K562 (cell line): ENCODE results near the gene CD248. TPM values are rescaled to one million over a fixed set of nuclear protein-coding genes. Genes with fewer than 3 reads are reported as not detected.

ENCODE experiments used
- ADNP ChIP-seq: fragments of 200-800 bp; sonication (Bioruptor generic); IDR thresholded peaks from 2 replicates; pipeline ENCODE4 v1.6.1; 2016; ENCODE audit warnings: missing genetic modification characterization, missing compliant biosample characterization
- CHD2 ChIP-seq: IDR thresholded peaks from 2 replicates; pipeline ENCODE4 v1.6.1; 2011; ENCODE audit warnings: low read depth, low read length
- CREB1 ChIP-seq, 2 experiments: sonication (generic) in 1 of 2; formaldehyde crosslinking in 1 of 2; IDR thresholded peaks; 2 replicates each; pipeline versions ENCODE4 v1.6.1 to v1.8.0; 2012 to 2022; ENCODE audit warnings: inconsistent platforms in 1 of 2, mild to moderate bottlenecking in 1 of 2, missing genetic modification reagents in 1 of 2, moderate library complexity in 1 of 2
- DACH1 ChIP-seq: fragments of 450-650 bp; IDR thresholded peaks from 2 replicates; pipeline ENCODE4 v1.6.1; 2018; ENCODE audit not compliant: partially characterized antibody
- E2F3 ChIP-seq: fragments of 250-450 bp; sonication (Bioruptor Pico); IDR thresholded peaks from 2 replicates; pipeline ENCODE4 v1.4.0; 2020; ENCODE audit warnings: mild to moderate bottlenecking
- EHMT2 ChIP-seq: fragments of 450-650 bp; IDR thresholded peaks from 2 replicates; pipeline ENCODE4 v1.6.1; 2018; ENCODE audit warnings: antibody characterized with exemption
- ETS1 ChIP-seq: conservative IDR thresholded peaks from 2 replicates; pipeline ENCODE4 v1.6.1; 2011; ENCODE audit warnings: low read depth, mild to moderate bottlenecking, low read length; ENCODE audit not compliant: control insufficient read depth
- ETV1 ChIP-seq: fragments of 450-650 bp; conservative IDR thresholded peaks from 2 replicates; pipeline ENCODE4 v1.6.1; 2016; ENCODE audit warnings: missing genetic modification characterization, control low read depth, low read depth, missing compliant biosample characterization
- FOXJ3 ChIP-seq: sonication (generic); formaldehyde crosslinking; IDR thresholded peaks from 2 replicates; pipeline ENCODE4 v1.4.0; 2020; ENCODE audit warnings: mild to moderate bottlenecking, missing genetic modification reagents
- FOXK1 ChIP-seq: sonication (generic); formaldehyde crosslinking; IDR thresholded peaks from 2 replicates; pipeline ENCODE4 v1.8.0; 2022; ENCODE audit warnings: missing genetic modification reagents, mild to moderate bottlenecking, borderline replicate concordance
- GTF2A2 ChIP-seq: IDR thresholded peaks from 2 replicates; pipeline ENCODE4 v1.6.1; 2016; ENCODE audit warnings: mild to moderate bottlenecking, missing genetic modification characterization, missing compliant biosample characterization
- GTF2B ChIP-seq: IDR thresholded peaks from 2 replicates; pipeline ENCODE4 v1.6.1; 2011; ENCODE audit not compliant: insufficient read length; ENCODE audit errors: extremely low read depth
- PRMT5 ChIP-seq: sonication (generic); formaldehyde crosslinking; IDR thresholded peaks from 2 replicates; pipeline ENCODE4 v1.5.0; 2020; ENCODE audit warnings: missing genetic modification reagents
- RHOXF2B ChIP-seq: fragments of 250-450 bp; sonication (Bioruptor Pico); conservative IDR thresholded peaks from 2 replicates; pipeline ENCODE4 v1.5.1; 2021
- SIRT6 ChIP-seq: IDR thresholded peaks from one replicate; pipeline ENCODE4 v1.6.1; 2012; ENCODE audit warnings: low read depth, mild to moderate bottlenecking, control low read depth, inconsistent platforms, low read length, moderate library complexity
- SMAD1 ChIP-seq: fragments of 150-350 bp; IDR thresholded peaks from 2 replicates; pipeline ENCODE4 v1.6.1; 2014; ENCODE audit warnings: low read length, low read depth; ENCODE audit not compliant: partially characterized antibody
- SNRNP70 ChIP-seq: fragments of 200-400 bp; formaldehyde crosslinking; optimal IDR thresholded peaks from 2 replicates; pipeline ENCODE3; 2017; ENCODE audit warnings: low read depth, low read length
- TAL1 ChIP-seq: fragments of 450-650 bp; IDR thresholded peaks from 2 replicates; pipeline ENCODE4 v1.6.1; 2016; ENCODE audit warnings: mild to moderate bottlenecking
- U2AF1 ChIP-seq: fragments of 200-400 bp; formaldehyde crosslinking; optimal IDR thresholded peaks from 2 replicates; pipeline ENCODE3; 2017; ENCODE audit warnings: mild to moderate bottlenecking, low read depth, low read length, moderate library complexity
- ZFP91 ChIP-seq: sonication (generic); formaldehyde crosslinking; IDR thresholded peaks from 2 replicates; pipeline ENCODE4 v1.8.0; 2022; ENCODE audit warnings: mild to moderate bottlenecking, missing genetic modification reagents
- ZNF253 ChIP-seq: fragments of 250-450 bp; sonication (Bioruptor Pico); conservative IDR thresholded peaks from 2 replicates; pipeline ENCODE4 v1.6.1; 2021; ENCODE audit warnings: mild to moderate bottlenecking
- ZNF280B ChIP-seq: fragments of 250-450 bp; sonication (Bioruptor Pico); IDR thresholded peaks from 2 replicates; pipeline ENCODE4 v1.5.1; 2021; ENCODE audit warnings: mild to moderate bottlenecking
- ZNF324 ChIP-seq: fragments of 250-450 bp; sonication (Bioruptor Pico); IDR thresholded peaks from 2 replicates; pipeline ENCODE4 v1.4.0; 2020; ENCODE audit warnings: mild to moderate bottlenecking
- ZNF766 ChIP-seq: fragments of 200-800 bp; sonication (Bioruptor generic); conservative IDR thresholded peaks from 2 replicates; pipeline ENCODE4 v1.6.1; 2016; ENCODE audit warnings: missing genetic modification characterization, missing compliant biosample characterization
- polyA plus RNA-seq, 8 experiments: library from polyadenylated mRNA; depleted of rRNA in 4 of 8; stranded (reverse) in 5 of 8; unstranded in 3 of 8; fragments of >200 nt; fragmentation: Nextera tagmentation in 2 of 8; fragmentation: Illumina TruSeq in 1 of 8; extraction: Ambion mirVana in 2 of 8; extraction: Trizol in 1 of 8; gene quantifications; 2 replicates each; pipeline versions ENCODE4 v1.2.1 to v1.2.3, GENCODE V29; 2011 to 2014; ENCODE audit warnings: inconsistent platforms in 1 of 8, missing spikeins in 1 of 8
- total RNA-seq, 7 experiments: library from RNA; depleted of rRNA in 6 of 7; stranded (reverse); fragments of >200 nt in 6 of 7; fragmentation: Illumina TruSeq in 2 of 7; extraction: Trizol in 2 of 7; gene quantifications; 2 replicates each; pipeline versions ENCODE4 v1.2.1 to v1.2.3, GENCODE V29; 2011 to 2021; ENCODE audit warnings: low replicate concordance in 1 of 7

Gene CD248
- total and polyA plus RNA-seq, 9 of the 15 experiments (the other 6 are each of a cell fraction or from before 2014, with no cell fraction given): 0.09 TPM; not detected in 8

GRCh38 chr11:66328302-66329144 lies 11.7 kb upstream of the CD248 start (continued):
- no peak for TF ChIP-seq SNRNP70
- TF ChIP-seq TAL1: no peak
- TF ChIP-seq U2AF1: no peak
- TF ChIP-seq ZFP91 (CRISPR knock-in tag): peak; percentile 46; the same call in 1 of the 2 replicates
- TF ChIP-seq GTF2A2 (tag): no peak
- TF ChIP-seq ZNF253 (CRISPR knock-in tag): no peak
- TF ChIP-seq CREB1 (IDR thresholded peaks at IDR 0.05): no peak
- TF ChIP-seq CREB1 (CRISPR knock-in tag; IDR thresholded peaks at IDR 0.05): peak; percentile 55
- no peak for TF ChIP-seq E2F3 (CRISPR knock-in tag)
- TF ChIP-seq FOXJ3 (CRISPR knock-in tag): no peak
- no peak for TF ChIP-seq PRMT5 (CRISPR knock-in tag)
- TF ChIP-seq ZNF280B: no peak
- TF ChIP-seq ETS1: 0 out of 2 replicates have a peak, but pooled peaks have one; percentile 31
- TF ChIP-seq ZNF766: no peak
- TF ChIP-seq SIRT6: no peak
- 0 out of 2 replicates have a peak, but pooled peaks have one; percentile 47 for TF ChIP-seq ETV1 (tag)
- TF ChIP-seq ADNP (tag): no peak
- no peak for TF ChIP-seq EHMT2
- no peak for TF ChIP-seq RHOXF2B (CRISPR knock-in tag)
- no peak for TF ChIP-seq SMAD1
- 0 out of 2 replicates have a peak, but pooled peaks have one; percentile 18 for TF ChIP-seq FOXK1 (CRISPR knock-in tag)
- no peak for TF ChIP-seq GTF2B
- TF ChIP-seq DACH1: no peak
- TF ChIP-seq CHD2: no peak
- no peak for TF ChIP-seq ZNF324 (CRISPR knock-in tag)
